ENCODE measurements around the gene BCAN.

The BCAN gene

DNA sequence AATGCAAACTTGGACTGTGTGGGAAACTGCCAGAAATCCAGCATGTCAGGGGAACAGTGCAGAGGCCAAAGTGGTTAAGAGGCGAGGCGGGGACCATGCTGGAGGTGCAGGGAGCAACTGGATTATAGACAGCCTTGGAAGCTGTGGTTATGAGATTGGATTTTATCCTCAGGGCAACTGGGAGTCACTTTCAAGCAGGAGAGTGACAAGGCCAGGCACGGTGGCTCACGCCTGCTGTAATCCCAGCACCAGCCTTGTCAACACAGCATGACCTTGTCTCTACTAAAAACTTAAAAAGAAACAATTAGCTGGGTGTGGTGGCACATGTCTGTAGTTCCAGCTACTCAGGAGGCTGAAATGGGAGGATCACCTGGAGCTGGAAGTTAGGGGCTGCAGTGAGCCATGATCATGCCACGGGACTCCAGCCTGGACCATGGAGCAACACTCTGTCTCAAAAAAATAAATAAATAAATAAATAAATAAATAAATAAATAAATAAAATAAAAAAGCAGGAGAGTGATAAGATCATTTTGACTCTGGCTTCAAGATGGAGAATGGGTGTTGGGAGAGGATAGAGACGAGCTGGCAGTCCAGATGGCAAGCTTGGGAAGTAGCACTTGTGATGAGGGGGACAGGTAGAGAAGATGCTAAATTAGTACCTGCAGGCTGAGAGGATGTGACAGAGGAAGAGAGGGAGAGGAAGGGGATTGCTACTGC lies 19.2 kb upstream of the BCAN start:
- no peak overlapping the region for H3K27ac ChIP-seq
- TF ChIP-seq, protein P1, sequence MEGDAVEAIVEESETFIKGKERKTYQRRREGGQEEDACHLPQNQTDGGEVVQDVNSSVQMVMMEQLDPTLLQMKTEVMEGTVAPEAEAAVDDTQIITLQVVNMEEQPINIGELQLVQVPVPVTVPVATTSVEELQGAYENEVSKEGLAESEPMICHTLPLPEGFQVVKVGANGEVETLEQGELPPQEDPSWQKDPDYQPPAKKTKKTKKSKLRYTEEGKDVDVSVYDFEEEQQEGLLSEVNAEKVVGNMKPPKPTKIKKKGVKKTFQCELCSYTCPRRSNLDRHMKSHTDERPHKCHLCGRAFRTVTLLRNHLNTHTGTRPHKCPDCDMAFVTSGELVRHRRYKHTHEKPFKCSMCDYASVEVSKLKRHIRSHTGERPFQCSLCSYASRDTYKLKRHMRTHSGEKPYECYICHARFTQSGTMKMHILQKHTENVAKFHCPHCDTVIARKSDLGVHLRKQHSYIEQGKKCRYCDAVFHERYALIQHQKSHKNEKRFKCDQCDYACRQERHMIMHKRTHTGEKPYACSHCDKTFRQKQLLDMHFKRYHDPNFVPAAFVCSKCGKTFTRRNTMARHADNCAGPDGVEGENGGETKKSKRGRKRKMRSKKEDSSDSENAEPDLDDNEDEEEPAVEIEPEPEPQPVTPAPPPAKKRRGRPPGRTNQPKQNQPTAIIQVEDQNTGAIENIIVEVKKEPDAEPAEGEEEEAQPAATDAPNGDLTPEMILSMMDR (conservative IDR thresholded peaks at IDR 0.05): no peak

DNA sequence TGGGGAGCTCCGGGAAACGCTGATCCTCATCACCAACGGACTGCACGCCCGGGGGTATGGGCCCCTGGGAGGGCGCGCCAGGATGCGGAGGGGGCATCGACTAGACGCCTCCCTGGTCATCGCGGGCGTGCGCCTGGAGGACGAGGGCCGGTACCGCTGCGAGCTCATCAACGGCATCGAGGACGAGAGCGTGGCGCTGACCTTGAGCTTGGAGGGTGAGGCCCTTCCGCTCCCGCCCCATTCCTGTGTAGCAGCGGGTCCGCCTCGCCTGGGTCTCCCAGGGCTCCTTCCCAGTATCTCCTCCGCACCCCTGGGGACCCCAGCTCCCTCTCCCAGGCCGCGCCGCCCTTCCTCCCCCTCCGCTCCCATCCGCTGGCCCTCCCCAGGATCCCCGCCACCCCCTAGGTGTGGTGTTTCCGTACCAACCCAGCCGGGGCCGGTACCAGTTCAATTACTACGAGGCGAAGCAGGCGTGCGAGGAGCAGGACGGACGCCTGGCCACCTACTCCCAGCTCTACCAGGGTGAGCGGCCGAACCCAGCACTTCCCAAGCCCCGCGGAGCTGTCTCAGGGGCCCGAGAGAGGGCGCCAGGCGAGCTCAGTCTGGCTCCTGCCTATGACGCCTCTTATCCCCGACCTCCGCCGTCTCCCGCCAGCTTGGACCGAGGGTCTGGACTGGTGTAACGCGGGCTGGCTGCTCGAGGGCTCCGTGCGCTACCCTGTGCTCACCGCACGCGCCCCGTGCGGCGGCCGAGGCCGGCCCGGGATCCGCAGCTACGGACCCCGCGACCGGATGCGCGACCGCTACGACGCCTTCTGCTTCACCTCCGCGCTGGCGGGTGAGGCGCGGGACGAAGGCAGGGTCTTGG lies 17.7 kb upstream of the BCAN start:
- peak overlapping the region; percentile 35; the same call in 1 of the 2 replicates for H3K27ac ChIP-seq
- TF ChIP-seq, protein P1 (conservative IDR thresholded peaks at IDR 0.05): peak; percentile 62

DNA sequence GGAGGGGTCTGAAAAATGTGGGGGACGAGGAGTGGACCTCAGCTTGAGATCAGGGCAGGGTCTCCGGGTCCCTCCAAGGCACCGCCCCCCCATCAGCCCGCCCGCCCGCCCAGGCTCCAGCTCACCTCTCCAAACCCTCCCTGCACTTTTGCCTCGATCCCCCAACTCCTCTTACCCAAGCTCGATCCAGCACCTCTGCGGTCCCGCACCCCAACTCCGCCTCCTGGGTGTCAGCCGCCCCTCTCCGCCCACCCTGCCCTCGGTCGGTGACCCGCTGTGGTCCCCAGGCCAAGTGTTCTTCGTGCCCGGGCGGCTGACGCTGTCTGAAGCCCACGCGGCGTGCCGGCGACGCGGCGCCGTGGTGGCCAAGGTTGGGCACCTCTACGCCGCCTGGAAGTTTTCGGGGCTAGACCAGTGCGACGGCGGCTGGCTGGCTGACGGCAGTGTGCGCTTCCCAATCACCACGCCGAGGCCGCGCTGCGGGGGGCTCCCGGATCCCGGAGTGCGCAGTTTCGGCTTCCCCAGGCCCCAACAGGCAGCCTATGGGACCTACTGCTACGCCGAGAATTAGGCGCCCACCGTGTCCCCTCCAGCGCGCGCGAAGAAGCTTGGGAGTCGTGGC lies 17.0 kb upstream of the BCAN start:
- TF ChIP-seq, protein P1 (conservative IDR thresholded peaks at IDR 0.05): no peak
- no peak overlapping the region; the same call in 1 of the 2 replicates for H3K27ac ChIP-seq

DNA sequence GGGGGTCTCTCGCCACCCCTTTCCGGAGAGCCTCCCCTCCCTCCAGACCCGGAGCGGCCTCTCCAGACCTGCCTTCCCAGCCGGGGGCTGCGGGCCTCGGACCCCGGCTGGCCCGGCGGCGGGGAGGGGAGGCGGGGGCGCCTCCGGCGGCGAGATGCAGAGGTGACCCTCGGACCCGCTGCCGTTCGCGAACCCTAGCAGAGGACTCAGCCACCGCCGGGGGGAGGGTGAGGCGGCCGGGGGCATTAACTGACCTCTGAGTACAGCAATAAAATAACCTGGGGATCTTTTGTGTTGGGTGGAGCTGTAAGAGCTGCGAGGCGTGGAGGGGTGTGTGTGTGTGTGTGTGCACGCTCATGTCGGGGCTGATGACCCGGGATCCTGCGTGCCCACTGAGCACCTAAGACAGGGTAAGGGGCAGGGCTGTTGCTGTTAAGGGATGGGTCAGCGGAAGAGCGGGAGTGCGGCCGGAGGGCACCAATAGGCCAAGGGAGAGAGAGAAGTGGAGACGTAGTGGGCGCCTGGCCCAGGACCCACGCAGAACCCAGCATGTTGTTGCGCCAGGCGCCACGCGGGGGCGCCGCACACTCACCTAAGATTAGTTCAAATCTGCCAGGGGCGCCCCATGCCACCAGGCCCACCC lies 16.4 kb upstream of the BCAN start:
- TF ChIP-seq, protein P1 (conservative IDR thresholded peaks at IDR 0.05): peak; percentile 91
- no peak overlapping the region for H3K27ac ChIP-seq

DNA sequence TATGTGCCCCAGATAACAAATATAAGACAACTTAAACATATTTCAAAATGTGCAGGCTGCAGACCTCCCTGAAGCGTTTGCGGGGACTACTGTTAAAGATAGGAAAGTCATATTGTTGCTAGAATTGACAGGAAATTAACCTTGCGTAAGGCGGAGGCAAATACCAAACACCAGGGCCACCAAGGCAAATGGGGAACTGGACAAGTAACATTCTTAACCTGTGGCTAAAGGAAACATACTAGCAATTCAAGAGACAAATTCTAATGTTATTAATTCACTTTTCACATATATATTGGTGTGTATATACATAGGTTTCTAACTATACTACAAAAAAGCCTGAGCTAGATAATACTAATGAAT lies 15.9 kb upstream of the BCAN start:
- TF ChIP-seq, protein P1 (conservative IDR thresholded peaks at IDR 0.05): peak; percentile 12
- H3K27ac ChIP-seq: no peak overlapping the region

DNA sequence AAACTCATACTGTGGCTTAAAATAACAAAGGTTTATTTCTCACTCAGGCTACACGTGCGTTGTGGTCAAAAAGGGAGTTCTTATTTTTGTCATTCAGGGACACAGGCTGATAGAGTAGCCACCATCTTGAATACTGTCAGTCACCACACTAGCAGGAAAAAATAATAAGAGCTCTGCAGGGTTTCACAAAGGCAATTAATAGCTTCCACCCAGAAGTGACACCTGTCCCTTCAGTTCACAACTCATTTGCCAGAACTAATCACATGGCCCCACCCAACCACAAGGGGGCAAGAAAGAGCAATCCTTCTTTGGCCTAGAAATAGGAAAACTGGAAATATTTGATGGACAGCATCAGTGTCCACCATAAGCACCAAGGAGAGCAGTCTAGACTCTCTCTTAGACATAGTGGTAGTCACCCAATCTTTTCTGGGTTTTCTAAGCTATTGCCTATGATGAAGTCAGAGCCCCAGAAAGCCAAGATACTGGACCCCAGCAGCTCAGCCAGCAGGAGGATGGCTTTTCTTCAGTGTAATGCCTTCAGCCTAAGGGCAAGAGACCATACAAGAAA lies 14.5 kb upstream of the BCAN start:
- H3K27ac ChIP-seq: no peak overlapping the region
- TF ChIP-seq, protein P1 (conservative IDR thresholded peaks at IDR 0.05): peak; percentile 76
